GM06990 (cell line): ENCODE data around the gene UBAP1.

ENCODE experiments used
- DNase-seq: peaks from one replicate; pipeline ENCODE4 v3.0.0-alpha.2; 2011; ENCODE audit not compliant: insufficient read length; ENCODE audit errors: extremely low read depth
- H3K27me3 ChIP-seq: replicated peaks from 2 replicates; pipeline ENCODE4 v1.6.0; 2011; ENCODE audit warnings: low read length; ENCODE audit not compliant: control insufficient read depth, insufficient read depth
- H3K36me3 ChIP-seq: 2 replicates; pipeline ENCODE4 v1.5.1; 2011; ENCODE audit warnings: low read length; ENCODE audit not compliant: control insufficient read depth, insufficient read depth
- H3K4me3 ChIP-seq: replicated peaks from 2 replicates; pipeline ENCODE4 v1.5.1; 2011; ENCODE audit warnings: low read depth, mild to moderate bottlenecking, control low read depth, low read length
- CTCF ChIP-seq: IDR thresholded peaks from 2 replicates; pipeline ENCODE4 v1.5.1; 2011; ENCODE audit warnings: low read length, control low read depth, mild to moderate bottlenecking, inconsistent platforms; ENCODE audit not compliant: insufficient read depth, poor library complexity, severe bottlenecking

The UBAP1 gene

GRCh38 chr9:34252670-34253459 lies 74.0 kb downstream of the UBAP1 start:
- no peak overlapping the region for H3K4me3 ChIP-seq
- H3K27me3 ChIP-seq, result no peaks in the 10 kb centered on the region
- peak; percentile 92 for TF ChIP-seq CTCF
- DNase-seq, result no peak
- H3K36me3 ChIP-seq, result peaks cover 41% of the 10 kb centered on the region

- no peak for DNase-seq
- TF ChIP-seq CTCF, result no peak
- H3K4me3 ChIP-seq, result no peak overlapping the region
- H3K27me3 ChIP-seq, result no peaks in the 10 kb centered on the region
- peaks cover 41% of the 10 kb centered on the region for H3K36me3 ChIP-seq
Observed at GRCh38 chr9:34253460-34253837, 74.6 kb downstream of the UBAP1 start.

GRCh38 chr9:34254141-34254913 lies 75.5 kb downstream of the UBAP1 start:
- Histone ChIP-seq H3K27me3 (no peaks in the 10 kb centered on the region), H3K36me3 (peaks cover 40% of the 10 kb centered on the region), H3K4me3 (no peak overlapping the region)
- no peak for TF ChIP-seq CTCF
- DNase-seq, result no peak

- no peak for TF ChIP-seq CTCF
- DNase-seq, result no peak
- H3K27me3 ChIP-seq, result no peaks in the 10 kb centered on the region
- H3K4me3 ChIP-seq, result no peak overlapping the region
- peaks cover 36% of the 10 kb centered on the region for H3K36me3 ChIP-seq
Observed at GRCh38 chr9:34254966-34255825, 76.4 kb downstream of the UBAP1 start.

GRCh38 chr9:34256104-34256503 lies 77.3 kb downstream of the UBAP1 start:
- H3K36me3 ChIP-seq, result peaks cover 27% of the 10 kb centered on the region
- H3K4me3 ChIP-seq, result no peak overlapping the region
- no peaks in the 10 kb centered on the region for H3K27me3 ChIP-seq
- DNase-seq, result no peak
- peak; percentile 15 for TF ChIP-seq CTCF
